ENCODE data around the gene TOP3B. TPM values are rescaled to one million over a fixed set of nuclear protein-coding genes. Genes with fewer than 3 reads are reported as not detected.

Gene TOP3B, protein sequence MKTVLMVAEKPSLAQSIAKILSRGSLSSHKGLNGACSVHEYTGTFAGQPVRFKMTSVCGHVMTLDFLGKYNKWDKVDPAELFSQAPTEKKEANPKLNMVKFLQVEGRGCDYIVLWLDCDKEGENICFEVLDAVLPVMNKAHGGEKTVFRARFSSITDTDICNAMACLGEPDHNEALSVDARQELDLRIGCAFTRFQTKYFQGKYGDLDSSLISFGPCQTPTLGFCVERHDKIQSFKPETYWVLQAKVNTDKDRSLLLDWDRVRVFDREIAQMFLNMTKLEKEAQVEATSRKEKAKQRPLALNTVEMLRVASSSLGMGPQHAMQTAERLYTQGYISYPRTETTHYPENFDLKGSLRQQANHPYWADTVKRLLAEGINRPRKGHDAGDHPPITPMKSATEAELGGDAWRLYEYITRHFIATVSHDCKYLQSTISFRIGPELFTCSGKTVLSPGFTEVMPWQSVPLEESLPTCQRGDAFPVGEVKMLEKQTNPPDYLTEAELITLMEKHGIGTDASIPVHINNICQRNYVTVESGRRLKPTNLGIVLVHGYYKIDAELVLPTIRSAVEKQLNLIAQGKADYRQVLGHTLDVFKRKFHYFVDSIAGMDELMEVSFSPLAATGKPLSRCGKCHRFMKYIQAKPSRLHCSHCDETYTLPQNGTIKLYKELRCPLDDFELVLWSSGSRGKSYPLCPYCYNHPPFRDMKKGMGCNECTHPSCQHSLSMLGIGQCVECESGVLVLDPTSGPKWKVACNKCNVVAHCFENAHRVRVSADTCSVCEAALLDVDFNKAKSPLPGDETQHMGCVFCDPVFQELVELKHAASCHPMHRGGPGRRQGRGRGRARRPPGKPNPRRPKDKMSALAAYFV
- 18.8 and 20.5 TPM in 2 replicates for total RNA-seq (2014; rRNA removed; shearing (Covaris generic))

DNA sequence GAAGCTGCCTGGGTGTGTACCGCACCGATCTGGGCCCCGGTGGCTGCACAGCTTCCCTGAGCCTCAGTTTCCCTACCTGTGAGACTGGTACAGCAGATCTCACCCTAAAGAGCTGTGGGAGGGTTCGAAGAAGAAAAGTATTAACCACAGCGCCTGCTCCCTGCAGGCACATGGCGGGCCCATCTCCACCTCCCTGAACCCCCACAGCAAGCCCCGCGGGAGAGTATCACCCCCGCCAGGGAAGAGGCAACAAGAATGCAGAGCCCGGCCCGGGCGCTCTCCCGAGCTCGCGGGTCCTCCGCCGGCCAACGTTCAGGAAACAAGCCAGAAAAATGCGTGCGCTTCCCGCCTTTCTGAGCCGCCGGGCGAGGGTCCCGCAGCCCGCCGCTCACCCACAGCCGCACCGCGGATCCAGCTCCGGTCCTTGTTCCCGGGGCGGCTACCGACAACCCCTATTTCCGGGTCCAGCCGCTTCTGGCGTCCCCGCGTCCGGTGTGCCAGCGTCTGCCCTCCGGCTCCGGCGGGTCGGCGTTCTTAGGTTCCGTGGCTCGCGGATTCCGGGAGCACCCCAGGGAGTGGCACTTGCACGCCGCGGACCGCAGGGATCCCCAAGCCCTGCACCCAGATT lies at the start of gene TOP3B:
Gene TOP3B (minus strand): TSS at position 450 of the 628 bp plus-strand sequence. CDS start 7,078 bp downstream, outside the sequence.
- DNase-seq (ENCODE audit: low spot score) = peak; percentile 7

DNA sequence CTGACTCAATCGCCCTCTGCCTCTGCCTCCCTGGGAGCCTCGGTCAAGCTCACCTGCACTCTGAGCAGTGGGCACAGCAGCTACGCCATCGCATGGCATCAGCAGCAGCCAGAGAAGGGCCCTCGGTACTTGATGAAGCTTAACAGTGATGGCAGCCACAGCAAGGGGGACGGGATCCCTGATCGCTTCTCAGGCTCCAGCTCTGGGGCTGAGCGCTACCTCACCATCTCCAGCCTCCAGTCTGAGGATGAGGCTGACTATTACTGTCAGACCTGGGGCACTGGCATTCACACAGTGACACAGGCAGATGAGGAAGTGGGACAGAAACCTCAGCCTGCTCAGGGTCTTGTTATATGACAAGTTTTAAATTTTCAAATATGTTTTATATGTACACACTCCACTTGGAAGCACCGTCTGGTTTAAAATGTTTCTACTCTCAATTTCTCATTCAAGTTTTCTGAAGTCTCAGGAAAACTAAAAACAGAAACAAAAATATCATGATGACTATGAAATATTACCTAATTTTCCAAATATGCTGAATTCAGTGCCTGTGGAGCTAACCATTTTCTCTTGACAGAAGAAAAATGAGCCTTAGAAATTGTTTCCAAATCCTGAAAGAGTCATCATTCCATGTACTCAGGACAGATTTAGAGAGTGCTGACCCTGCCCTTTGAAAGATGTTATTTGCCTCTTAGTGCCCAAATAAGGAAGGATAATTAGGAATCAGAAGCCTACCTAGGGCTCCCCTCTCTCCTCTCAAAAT lies 48.8 kb upstream of the TOP3B start:
- DNase-seq (ENCODE audit: low spot score) = no peak

DNA sequence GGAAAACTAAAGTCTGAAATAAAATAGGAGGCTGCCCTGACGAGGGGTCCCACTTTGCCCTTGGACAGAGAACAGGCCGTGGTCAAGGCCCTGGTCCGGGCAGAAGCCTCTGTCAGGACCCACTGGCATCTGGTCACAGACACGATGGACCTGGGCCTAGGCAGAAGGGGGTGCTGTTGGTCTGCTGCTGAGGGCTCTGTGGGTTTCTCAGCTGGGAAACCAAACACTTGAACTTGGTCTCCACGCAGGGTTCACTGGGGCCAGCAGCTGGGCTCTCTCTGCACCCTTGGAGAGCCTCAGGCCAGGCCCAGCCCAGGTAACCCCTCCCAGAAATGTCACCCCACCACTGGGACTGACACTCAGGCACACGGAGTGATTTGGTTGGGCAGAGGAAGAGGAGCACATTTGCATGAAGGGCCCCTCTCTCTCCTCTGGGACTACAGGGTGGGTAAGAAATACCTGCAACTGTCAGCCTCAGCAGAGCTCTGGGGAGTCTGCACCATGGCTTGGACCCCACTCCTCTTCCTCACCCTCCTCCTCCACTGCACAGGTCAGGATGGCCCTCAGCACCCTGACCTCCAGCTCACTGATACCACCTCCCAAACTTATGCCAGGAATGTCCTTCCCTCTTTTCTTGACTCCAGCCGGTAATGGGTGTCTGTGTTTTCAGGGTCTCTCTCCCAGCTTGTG lies 48.1 kb upstream of the TOP3B start:
- no peak for DNase-seq (ENCODE audit: low spot score)

DNA sequence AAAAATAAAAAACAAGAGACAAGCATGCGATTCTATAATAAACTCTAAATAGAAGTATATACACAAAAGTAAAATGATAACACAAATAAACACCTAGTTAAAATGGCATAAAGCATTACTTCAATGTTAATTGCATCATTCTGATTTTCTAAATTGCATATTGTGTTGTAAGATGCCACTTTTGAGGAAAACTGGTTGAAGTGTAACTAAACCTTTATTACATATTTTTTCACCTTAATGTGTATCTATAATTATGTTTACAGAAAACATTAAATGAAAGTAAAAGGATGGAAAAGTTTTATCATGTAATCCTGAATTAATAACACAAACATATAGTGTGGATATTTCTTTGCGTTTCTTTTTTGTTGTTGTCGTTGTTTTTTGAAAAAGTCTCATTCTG lies 45.4 kb upstream of the TOP3B start:
- no peak for DNase-seq (ENCODE audit: low spot score)

DNA sequence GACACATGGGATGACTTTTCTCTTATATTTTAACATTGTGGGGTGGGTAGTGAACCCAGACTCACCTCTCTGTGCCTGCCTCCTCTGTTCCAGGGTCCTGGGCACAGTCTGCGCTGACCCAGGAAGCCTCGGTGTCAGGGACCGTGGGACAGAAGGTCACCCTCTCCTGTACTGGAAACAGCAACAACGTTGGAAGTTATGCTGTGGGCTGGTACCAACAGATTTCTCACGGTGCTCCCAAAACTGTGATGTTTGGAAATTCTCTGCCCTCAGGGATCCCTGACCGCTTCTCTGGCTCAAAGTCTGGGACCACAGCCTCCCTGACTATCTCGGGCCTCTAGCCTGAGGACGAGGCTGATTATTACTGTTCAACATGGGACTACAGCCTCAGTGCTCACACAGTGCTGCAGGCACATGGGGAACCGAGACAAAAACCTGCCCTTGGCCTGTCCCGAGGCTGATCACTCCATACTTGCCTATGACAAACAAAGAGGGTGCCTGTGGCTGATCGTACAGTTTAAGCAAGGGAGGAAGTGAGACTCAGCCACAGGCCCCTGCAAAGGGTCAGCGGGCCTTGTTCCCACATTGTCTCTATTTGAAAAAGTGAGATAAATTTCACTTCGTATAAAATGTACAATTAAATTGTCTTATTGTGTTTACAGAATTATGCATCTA lies 43.7 kb upstream of the TOP3B start:
- DNase-seq (ENCODE audit: low spot score) = no peak

DNA sequence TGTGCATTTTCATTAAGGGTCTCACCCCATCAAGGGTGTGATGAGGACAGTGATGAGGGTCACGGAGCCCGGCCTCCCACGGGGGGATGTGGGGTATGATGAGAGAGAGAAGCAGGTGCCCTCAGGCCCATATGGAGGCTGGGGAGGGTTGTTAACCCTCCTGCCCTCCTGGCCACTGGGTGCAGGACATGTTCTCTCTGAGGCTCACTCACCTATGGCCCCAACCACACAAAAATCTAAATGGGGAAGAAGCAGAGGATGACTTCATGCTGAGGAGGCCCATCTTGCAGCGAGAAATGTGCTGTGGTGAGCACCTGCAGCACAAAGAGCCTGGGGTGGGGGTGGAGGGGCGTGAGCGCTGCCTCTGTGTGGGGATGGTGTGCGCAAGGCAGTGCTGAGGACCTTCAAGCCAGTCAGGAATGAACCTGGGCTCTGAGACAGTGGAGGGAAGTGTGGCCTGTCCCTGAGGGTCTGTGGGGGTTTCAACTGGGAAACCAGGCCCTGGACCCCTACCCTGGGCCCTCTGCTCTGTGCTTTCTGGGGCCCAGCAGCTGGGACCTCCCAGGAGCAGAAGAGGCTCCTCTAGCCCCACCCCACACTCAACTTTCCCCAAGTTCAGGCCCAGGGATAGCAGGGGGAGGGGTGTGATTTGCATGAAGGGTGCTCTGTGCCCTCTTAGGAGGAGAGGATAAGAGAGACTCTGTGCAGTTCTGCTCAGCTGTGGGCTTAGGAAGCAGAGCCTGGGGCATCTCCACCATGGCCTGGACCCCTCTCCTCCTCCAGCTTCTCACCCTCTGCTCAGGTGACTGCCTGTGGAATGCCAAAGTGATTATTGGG lies 43.0 kb upstream of the TOP3B start:
- no peak for DNase-seq (ENCODE audit: low spot score)

DNA sequence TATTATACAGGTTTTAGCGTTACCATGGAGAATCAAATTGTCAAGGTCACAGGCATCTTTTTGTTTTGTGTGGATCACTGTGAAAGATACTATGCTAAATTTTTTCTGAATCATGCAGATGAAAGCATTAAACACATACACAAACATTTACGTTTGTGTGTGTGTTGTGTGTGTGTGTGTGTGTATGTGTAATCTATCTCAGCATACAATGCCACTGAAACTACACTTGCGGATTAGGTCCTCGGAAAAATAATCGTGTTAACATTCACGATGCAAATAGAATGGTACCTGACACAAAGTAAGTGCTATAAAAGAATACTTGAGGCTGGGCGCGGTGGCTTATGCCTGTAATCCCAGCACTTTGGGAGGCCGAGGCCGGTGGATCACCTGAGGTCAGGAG lies 41.9 kb upstream of the TOP3B start:
- no peak for DNase-seq (ENCODE audit: low spot score)

DNA sequence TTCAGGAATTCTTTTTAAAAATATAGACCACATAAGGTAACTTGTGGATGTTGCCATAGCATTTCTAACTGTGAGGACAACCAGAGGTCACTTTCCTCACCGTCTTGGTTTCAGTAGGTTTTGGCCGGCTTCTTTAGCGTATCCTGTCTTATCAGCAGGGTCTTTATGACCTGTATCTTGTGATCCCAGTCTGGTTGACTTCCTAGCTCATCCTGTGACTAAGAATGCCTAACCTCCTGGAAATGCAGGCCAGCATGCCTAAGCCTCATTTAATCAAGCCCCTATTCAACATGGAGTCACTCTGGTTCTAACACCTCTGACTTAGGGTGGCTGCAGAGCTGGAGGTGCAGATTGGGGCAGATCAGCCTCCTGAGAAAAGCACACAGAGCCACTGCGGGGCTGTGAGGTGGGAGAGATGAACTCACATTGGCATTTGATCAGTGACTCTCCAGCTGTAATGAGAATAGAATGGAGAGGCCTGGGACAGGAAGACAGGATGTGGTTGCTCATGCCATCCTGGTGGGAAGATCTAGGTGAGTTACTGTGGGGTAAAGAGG lies 41.1 kb upstream of the TOP3B start:
- DNase-seq (ENCODE audit: low spot score) = peak; percentile 8

DNA sequence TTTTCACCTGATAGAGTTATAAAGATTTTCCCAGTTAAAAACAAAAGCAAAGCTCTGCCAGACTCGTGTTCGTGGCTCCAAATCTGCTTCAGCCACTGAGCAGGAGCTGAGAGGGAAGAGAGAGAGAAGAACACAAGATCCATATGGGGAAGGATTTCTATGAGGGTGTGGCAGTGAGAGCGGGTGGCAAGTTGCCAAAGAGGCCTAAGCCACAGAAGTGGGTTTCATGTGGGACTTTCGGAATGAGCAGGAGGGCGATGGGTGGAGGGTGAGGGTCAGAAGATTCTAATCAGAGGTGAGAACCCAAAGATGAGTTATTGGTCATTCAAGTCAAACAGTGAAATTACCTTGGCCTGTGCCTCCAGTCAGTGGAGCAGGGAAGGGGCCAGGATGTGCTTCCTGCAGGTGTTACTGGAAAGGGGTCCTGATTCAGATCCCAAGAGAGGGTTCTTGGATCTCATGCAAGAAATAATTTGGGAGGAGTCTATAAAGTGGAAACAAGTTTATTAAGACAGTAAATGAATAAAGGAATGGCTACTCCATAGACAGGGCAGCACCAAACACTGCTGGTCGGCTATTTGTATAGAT lies 40.5 kb upstream of the TOP3B start:
- DNase-seq (ENCODE audit: low spot score) = no peak

DNA sequence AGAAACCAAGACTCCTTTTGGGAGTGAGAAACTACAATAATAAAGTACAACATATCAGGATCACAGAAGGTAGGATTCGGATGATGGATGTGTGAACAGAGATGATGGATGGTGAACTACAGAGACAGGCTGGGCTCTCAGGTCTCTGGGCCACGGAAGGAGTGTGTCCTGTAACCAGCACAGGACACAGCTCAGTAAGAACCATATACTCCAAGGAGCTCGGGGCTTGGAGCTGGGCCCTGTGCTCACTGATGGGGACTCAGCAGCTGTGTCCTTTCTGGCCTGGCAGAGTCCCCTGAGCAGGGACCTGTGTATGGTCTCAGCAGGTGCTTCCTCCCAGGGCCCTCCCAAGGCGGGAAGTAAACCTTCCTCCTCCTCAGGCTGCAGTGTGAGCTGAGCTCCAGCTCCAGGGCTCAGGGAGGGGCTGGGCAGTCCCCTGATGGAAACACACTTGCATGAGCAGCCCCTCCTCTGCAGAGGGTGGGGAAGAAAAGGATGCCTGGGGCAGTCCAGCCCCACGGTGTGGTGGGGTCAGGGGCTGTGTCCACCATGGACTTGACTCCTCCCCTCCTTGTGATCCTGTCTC lies 39.8 kb upstream of the TOP3B start:
- DNase-seq (ENCODE audit: low spot score) = no peak

DNA sequence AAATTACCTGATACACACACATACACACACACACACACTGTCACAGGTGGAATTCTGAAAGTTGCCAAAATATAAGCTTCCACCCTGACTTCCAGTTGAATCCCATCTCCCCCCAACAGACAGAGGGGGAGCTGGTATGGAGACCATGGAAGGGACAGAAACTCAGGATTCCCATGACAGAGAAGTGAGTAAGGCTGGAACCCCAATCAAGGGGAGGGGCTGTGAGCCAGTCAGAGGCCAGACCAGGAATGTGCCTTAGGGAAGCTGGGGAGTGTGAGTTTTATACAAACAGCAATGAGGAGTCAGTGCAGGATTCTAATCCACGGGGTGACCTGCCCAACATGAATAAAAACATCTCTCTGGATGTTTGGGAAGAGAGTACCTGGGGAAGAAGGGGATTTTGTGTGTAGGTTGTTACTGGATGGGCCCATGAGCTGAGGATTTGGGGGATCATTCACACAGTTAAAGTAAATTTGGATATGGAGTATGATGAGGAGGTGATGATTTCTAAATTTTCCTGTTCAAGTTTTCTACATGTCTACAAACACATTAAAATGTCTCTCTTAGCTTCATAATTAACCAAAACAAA lies 38.7 kb upstream of the TOP3B start:
- DNase-seq (ENCODE audit: low spot score) = no peak

DNA sequence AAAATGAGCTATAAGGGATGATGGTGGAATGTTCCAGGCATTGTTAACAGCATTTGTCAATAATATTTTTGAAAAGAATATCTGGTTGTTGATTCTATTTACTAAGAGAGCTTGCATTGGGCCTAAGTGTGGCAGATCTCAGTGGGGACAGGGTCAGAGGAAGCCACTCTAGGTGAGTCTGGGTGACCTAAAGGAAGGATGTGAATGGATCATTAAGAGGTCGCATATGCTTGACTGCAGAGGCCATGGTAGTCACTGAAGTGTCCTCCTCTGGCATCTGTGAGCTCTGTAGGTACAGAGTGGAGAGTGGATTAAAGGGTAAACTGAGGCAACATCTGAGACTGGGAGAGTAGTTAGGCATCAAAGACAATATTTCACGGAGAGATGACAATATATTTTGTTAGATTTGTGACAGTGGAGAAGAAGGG lies 37.9 kb upstream of the TOP3B start:
- DNase-seq (ENCODE audit: low spot score) = no peak

DNA sequence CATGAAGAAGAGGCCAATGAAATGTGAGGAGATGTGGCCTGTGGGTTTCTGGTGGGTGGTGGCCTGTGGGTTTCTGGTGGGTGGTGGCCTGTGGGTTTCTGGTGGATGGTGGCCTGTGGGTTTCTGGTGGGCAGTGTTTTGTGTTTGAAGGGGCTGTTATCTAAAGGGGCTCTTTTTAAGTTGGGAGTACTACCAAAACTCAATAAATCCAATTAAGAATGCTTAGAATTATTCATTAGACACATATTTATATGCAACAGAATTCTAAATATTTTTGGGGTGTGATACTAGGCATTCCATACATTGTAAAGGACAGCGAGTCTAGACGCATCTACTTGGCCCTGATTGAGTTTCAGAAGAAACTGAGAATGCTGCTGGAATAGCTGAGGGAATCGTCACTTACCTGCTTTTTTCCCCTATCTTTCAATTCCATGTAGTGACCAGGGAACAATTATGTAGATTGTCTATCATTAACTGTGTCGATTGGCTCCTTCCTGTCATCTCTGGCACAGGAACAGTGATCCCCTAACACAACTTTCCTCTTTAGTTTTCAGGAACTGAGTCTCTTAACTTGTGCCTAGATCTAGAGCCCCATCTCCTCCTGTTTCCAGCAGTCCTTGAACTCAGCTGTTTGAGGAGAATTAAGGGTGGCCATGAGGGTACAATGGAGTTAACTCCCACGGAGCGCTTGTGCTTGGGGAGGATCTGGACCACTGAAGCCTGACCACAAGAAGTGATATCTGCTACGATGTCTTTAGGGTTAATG lies 37.3 kb upstream of the TOP3B start:
- DNase-seq (ENCODE audit: low spot score) = no peak

DNA sequence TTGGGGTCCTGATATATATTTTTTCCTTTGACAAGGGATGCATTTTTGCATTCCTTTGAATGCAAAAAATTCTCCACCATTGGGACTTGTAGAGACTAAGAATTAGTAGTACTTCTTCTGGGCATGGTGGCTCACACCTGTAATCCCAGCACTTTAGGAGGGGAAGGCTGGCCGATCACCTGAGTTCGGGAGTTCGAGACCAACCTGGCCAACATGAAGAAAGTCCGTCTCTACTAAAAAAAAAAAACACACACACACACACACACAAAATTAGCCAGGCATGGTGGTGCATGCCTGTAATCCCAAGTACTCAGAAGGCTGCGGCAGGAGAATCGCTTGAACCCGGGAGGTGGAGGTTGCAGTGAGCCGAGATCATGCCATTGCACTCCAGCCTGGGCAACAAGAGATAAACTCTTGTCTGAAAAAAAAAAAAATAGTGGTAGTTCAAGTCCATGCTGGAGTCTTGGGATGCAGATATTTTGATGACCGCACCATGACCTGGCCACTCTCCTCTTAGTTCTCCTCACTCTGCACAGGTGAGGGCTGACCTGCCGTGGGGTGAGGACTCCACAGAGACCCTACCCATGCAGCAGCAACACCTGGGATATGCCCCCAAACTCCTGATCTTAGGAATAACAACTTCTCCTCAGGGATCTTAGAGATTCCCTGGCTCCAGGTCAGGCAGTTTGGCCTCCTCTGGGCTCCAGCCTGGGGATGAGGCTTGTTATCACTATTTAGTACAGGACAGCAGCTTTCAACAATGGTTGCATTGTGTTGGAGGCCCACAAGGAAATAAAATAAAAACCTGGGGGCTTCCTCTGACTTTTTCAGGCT lies 36.5 kb upstream of the TOP3B start:
- no peak for DNase-seq (ENCODE audit: low spot score)

DNA sequence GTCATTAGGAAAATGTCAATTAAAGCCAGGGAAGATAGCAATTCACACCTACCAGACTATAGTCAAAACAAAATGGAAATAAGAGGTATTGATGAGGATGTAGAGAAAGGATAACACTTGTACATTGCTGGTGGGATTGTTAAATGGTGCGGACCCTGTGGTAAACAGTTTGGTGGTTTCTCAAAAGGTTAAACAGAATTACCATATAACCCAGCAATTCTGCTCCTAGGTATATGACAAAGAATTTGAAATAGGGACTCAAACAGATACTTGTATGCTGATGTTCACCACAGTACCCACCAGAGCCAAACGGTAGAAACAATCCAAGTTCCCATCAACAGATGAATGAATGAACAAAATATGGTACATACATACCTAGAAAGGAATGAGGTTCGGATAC lies 33.0 kb upstream of the TOP3B start:
- no peak for DNase-seq (ENCODE audit: low spot score)

DNA sequence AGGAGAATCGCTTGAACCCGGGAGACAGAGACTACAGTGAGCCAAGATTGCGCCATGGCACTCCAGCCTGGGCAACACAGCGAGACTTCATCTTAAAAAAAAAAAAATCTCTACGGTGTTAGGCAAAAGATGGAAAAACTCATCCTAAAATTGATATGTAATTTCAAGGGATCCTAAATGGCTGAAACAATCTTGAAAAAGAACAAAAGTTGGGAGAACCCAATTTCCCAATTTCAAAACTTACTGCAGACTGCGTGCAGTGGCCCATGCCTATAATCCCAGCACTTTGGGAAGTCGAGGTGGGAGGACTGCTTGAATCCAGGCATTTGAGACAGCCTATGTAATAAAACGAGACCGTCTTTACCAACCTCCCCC lies 31.7 kb upstream of the TOP3B start:
- DNase-seq (ENCODE audit: low spot score) = no peak

Measured in A172 (cell line).